Esophagus squamous epithelium (tissue), 4 donors: ENCODE measurements around the gene ASPN.

Experiments used
- CTCF ChIP-seq, 6 experiments: fragments of 450-650 bp in 4 of 6; fragments of 200-600 bp in 2 of 6; sonication (generic) in 2 of 6; IDR thresholded peaks; one replicate each; pipeline ENCODE4 v1.5.1; 2016 to 2019; ENCODE audit warnings: antibody characterized with exemption in 6 of 6, mild to moderate bottlenecking in 4 of 6, moderate library complexity in 4 of 6
- POLR2A ChIP-seq, 4 donors: fragments of 450-650 bp; IDR thresholded peaks; one replicate each; pipeline ENCODE4 v1.6.1; 2017; ENCODE audit warnings: antibody characterized with exemption in 4 of 4, mild to moderate bottlenecking in 4 of 4, moderate library complexity in 3 of 4

- TF ChIP-seq POLR2A (IDR thresholded peaks at IDR 0.05) (no peak), CTCF (IDR thresholded peaks at IDR 0.05) (no peak)
Observed at GRCh38 chr9:92457576-92457975, 24.7 kb downstream of the ASPN start.
